Astrocyte of the hippocampus (primary cell): ENCODE data around the gene SLC17A7.

Experiments
- DNase-seq: peaks from one replicate; pipeline ENCODE4 v3.0.0; 2011; ENCODE audit warnings: low read depth, low spot score

Gene SLC17A7

DNA sequence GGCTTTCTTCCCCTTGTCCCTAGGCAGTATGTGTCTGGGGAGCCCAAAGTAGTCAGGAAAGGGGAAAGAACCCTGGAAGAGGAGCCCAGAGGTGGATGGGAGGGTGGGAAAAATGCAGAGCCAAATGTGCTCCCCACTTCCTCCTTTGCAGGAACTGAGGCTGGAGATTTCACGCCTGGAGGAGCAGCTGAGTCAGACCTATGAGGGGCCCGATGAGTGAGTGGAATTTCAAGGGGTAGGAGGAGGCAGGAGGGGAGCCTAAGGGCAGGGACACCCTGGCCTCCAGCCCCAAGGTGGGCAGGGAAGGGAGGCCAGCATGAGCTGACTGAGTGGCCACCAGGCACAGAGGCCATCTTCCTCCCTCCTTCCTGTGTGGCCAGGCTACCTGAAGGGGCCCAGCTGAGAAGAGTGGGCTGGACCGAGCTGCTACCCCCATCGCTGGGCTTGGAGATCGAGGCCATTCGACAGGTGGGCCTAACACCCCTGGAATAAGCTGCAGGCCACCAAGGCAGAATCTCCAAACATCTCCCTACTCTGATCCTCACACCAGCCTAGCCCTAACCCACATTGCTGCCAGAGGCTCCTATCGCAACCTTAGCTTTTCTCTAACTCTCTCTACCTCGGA lies 32.4 kb downstream of the SLC17A7 start:
- DNase-seq = no peak

DNA sequence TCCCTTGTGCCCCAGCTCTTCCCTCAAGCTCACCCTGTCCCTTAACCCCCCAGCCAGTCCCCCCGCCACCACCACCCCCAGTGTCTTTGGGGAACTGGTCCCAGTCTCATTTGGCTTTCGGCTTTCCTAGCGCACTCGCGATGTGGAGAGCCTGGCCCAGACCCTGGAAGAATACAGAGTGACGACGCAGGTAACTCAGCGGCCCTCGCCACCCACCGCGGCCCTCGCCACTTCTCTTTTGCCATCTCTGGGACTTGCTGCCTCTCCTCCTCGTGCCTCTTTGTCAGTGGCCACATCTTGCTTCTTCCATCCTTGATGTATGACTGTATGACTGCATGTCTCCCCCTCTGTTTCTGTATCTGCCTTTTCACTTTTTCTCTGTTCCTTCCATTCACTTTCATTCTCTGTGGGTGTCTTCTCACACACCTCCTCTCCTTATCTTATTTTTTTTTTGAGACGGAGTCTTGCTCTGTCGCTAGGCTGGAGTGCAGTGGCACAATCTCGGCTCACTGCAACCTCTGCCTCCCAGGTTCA lies 33.8 kb downstream of the SLC17A7 start:
- DNase-seq = no peak

DNA sequence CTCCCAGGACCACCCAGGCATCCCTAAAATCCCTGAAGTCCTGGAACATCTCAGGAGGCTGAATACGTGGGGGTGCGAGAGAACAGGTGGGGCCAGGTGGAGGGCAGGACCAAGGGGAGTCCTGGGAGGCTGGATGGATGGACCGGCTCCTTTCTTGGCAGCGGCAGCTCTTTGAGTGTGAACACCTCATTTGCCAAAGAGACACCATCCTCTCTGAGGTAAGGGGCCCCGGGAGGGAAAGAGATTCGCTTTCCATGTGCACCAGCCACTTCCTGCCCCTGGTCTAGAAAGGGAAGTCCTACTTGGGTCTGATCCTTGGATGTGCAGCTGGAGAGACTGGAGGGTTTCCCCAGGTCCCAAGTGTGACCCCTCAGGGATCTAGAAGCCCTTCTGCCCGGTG lies 34.2 kb downstream of the SLC17A7 start:
- DNase-seq = no peak

DNA sequence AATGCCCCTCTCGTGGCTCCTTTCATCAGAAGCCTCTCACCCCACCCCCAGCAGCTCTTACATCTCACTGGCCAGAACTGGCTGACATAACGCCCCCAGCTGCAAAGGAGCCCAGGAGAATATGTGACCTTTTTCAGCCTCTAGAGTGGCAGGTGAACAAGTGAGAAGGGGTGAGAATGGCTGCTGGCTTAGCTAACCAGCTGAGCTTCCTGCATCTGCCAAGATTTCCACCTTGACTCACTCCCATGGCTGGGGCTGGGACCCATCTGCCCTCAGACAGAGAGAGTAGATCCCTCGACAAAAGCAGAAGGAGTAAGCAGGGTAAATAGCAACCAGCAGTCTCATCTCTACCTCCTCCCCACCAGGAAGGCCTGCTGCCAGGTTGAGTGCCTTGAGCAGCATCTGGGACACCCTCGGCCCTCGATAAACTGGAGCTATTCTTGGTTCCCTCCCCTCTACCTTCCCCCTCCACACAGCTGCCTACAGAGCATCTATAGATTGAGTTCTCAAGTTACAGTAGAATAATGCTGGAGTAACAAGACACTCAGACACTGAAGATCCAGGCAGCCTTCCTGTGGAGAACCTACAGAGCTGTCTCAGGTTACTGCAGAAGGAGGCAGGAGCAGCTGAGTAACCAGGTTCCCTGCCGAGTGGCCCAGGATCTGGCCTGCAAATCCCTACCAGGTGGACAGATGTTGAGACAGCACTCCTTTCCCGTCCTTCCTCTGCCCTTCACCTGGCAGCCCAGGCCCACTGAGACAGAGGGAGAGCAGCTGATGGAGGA lies 37.7 kb downstream of the SLC17A7 start:
- no peak for DNase-seq

DNA sequence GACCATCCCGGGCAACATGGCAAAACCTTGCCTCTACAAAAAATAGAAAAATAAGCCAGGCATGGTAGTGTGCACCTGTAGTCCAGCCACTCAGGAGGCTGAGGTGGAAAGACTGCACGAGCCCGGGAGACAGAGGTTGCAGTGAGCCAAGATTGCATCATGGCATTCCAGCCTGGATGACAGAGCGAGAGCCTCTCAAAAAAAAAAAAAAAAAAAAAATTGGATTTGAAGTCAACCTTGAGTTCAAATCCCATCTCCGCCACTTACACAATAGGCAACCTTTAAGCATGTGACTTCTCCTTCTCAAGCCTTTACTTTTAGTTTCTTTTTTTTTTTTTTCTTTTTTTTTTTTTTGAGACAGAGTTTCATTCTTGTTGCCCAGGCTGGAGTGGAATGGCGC lies 41.3 kb downstream of the SLC17A7 start:
- DNase-seq = no peak

DNA sequence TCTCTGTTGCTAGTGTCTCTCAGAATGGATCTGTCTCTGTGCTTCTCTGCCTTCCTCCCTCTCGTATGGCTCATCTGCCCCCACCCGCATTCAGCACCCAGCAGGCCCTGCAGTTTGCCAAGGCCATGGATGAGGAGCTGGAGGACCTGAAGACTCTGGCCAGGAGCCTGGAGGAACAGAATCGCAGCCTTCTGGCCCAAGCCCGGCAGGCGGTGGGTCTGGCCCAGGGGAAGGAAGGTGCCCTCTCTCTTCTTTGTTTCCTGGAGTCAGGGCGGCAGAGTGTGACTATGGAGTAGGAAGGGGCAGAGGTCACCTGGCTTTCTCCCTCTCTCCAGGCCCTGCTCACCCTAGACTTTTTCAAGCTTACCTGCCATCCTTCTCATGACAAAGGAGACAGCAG lies 42.4 kb downstream of the SLC17A7 start:
- DNase-seq = no peak

DNA sequence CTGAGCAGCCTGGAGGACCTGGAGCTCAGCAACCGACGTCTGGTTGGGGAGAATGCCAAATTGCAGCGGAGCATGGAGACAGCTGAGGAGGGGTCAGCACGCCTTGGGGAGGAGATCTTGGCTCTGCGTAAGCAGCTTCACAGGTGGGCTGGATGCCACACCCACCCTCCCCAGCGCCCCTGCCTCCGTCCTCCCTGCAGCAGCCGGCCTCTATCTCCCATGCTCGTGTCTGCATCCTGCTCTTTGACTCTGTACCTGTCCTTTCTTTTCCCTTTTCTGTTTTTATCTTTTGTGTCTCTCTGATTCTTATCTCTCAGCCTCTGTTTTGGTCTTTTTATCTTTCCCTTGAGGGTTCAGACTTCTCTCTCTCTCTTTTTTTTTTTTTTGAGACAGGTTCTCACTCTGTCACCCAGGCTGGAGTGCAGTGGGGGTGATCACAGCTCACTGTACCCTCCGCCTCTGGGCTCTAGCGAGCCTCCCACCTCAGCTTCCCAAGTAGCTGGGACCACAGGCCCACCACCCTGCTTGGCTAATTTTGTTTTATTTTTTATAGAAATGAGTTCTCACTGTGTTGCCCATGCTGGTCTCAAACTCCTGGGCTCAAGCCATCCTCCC lies 43.2 kb downstream of the SLC17A7 start:
- no peak for DNase-seq

DNA sequence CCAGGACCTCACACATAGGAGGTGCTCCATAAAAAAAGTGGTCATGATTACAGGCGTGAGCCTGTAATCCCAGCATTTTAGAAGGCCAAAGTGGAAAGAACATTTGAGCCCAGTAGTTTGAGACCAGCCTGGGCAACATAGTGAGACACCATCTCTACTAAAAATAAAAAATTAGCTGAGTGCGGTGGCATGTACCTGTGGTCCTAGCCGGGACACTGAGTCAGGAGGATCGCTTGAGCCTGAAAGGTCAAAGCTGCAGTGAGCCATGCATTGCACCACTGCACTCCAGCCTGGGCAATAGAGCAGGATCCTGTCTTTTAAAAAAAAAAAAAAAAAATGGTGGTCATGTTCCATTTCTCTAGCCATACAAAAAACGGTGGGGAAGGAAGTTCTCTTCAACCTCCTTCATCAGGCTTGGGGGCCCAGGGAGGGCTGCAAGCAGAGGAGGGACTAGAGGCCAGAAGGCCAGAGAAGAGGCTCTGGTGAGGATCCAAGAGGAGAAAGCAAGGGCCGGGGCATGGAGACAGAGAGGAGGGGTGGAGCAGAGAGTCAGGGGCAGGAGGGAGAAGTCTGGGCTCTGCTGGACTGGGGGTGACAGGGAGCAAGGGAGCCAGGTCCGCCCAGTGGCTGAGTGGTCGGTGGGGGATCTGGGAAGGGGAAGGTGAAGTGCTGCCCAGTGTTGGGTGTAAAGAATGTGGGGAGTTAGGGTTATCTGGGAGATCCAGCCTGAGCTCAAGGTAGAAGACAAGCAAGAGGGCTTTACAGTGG lies 44.4 kb downstream of the SLC17A7 start:
- no peak for DNase-seq

DNA sequence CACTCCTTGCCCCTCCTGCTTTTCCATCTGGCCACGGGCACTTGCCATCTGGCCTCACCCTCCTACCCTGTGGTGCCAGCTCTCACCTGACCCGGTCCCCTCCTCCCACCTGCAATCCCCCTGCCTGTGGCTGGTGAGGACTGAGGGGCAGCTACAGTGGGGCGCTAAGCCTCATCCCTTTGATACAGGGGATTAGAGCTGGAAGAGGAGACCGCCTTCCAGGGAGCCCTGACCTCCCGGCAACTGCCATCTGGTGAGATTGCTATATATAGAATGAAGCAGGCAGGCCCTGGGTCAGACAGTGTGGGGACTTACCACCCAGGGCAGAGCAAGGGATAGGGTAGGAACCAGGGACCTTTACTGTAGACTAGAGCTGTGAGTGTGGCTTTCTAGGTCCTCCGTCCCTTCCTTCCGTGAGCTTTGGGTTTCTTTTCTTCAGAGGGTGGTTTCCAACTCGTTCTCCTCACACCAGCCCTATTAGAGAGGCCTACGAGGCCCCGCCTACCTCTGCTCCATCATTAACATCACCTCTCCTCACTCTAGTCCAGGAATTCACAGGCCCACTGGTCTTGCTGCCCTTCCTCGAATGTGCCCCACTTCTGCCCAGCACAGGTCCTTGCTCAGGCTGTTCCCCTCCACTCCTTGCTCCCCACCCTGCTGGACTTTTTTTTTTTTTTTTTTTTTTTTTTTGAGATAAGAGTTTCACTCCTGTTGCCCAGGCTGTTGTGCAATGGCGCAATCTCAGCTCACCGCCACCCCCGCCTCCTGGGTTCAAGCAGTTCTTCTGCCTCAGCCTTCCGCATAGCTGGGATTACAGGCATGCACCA lies 45.5 kb downstream of the SLC17A7 start:
- no peak for DNase-seq

DNA sequence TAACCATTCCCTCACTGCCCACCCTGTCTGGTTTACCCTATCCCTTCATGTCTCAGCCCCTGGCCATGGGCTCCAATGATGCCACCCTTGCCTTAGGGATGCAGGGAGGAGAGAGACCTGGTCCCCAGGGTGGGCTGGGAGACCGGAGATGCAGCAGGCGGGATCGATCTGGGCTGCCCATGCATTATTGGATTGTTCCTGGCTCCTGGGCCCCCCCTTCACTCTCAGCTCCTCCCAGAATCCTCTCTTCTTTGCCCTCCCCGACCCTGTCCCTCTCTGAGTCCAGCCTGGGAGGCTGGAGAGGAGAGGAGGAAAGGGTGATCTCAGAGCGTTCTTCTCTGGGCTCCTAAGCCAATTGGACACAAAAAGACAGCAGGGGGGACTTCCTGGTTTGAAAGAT lies 47.4 kb downstream of the SLC17A7 start:
- DNase-seq = no peak

DNA sequence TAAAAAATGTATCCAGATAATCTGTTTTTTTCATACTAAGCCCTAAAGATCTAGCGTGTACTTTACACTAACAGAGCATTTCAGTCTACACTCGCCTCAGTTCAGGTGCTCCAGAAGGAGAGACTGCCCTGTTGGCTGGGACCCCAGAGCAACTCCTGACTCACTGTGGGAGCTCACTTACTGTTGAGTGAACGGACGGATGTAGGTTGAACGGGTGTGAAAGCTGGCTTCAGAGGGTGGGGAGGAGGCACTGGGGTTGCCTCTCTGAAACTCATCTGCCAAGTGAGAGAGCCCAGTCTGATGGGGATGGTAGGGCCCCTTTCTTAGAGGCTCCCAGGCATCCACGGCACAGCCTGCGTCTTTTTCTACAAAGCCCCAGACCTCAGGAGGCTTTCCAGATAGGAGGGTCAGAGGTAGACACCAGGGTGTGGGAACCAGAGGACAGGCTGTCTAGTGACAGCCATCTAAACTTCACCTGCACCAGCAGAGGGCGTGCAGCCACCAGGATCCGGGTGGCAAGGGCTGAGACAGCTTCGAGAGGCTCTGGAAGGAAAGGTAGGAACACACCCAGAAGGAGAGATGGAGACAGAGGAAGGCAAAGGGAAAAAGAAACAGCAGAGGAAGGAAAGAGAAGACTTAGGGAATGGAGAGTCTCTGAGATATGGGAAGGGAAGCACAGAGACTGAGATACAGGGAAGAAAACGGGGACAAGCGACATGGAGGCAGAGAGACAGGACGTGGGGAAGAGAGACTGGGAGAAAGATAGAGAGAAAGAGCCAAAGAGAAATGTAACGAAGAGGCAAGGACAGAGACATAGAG lies 49.5 kb downstream of the SLC17A7 start:
- DNase-seq = peak; percentile 87

DNA sequence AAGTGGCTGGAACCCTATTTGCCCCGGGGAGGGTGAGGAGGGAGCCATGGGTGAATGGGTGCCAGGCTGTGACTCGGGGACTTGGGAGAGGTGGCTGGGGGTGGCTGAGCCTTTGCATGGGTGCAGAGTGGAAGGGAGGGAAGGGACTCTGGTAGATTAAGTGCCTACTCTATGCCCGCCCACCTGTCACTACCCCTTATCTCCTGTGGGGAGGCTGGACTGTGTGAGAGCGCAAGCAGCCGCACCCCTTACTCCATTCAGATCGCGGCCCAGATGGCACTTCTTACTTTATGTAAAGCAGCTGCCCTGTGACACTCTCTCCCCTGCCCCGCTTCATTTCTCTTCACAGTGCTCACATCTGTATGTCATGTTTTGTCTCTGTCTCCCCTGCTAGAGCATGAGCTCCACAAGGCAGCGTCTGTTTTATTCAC lies 50.4 kb downstream of the SLC17A7 start:
- no peak for DNase-seq

DNA sequence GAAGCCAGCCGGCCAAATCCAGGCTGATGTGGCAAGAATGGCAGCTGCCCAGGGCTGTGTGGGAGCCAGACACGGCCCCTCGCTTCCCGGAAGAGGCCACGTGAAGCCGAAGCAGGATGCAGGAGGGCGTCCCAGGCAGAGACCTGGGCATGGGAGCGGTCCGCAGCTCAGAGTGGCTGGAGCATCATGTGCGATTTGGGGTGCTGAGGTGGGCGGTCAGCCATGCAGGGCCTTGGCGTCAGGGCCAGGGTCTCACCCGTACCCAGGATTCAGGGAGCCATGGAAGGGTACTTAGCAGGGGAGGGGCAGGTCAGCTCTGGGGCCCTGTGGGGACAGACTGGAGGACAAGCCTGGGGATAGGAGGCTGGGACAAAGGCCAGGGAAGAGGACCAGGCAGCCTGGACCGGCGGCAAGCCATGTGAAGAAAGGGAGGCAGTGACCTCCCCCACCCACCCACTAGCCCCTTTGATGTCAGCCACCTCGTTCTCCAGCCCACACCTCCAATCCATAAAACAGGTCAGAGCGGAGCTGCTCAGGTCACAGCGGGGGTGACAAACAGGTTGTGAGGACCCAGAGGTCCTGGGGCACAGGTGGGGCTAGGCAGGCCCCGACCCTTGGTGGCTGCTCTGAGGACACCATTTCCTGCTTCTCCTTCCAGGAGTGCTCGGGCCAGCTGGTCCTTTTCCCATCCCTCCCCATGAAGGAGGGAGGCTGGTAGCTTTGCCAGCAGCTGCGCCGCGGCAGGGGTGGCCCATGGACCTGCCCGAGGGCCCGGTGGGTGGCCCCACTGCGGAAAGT lies 51.0 kb downstream of the SLC17A7 start:
- no peak for DNase-seq

DNA sequence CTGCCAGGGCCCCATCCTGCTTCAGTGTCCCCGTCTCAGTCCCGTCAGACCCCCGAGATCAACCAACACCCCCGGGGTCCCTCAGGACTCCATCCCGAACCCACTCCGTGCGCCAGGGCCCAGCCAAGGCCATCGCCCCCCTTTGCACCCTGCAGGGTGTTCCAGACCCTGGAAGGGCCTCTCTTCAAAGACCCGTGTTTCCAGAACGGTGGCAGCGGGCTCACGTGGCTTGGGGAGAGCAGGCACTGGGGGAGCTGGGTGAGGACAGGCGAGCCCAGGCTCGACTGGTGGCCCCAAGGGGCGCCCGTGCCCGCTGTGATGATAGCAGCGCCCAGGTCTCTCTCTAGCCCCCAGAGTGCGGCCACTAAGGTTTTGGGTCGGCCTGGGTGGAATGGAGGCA lies 51.9 kb downstream of the SLC17A7 start:
- no peak for DNase-seq

DNA sequence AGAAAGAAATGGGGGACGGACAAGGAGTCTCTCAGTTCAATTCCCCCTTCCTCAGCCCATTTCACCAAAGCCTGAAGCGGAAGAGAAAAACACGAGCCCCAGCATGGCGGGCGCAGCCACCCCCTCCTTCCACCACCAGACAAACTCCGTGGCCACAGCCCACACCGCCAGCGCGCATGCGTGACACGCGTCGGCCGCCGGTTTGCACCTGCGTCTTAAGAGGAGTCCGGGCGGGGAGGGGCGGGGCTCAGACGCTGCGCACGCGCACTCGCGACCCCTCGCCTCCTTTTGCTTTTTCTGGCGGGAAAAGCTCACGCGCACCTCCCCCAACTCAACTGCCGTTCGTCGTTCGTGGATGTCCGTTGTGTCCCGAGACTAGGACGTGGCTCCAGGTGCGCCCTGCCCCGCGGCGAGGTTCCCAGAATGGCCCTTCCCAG lies 53.4 kb downstream of the SLC17A7 start, which contains the start of gene KASH5:
Gene KASH5, plus strand, starts transcription at position 314 of the 437 bp plus-strand sequence. CDS start 2,635 bp downstream, outside the sequence.
- DNase-seq = peak; percentile 16

DNA sequence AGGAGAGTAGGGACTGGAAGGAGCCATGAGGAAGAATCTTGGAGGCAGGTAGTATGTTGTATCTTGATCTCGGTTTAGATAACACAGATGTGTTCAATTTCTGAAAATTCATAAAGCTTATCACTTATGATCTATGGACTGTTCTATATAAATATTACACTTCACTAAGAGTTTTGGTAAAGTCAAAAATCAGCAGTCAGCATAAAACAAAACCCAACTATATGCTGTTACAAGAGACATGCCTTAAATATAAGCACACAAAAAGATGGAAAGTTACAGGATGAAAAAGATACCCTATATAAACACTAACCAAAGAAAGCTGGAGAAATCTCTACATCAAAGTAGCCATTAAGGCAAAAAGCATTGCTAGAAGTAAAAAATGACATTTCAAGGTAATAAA lies 57.7 kb downstream of the SLC17A7 start:
- no peak for DNase-seq

DNA sequence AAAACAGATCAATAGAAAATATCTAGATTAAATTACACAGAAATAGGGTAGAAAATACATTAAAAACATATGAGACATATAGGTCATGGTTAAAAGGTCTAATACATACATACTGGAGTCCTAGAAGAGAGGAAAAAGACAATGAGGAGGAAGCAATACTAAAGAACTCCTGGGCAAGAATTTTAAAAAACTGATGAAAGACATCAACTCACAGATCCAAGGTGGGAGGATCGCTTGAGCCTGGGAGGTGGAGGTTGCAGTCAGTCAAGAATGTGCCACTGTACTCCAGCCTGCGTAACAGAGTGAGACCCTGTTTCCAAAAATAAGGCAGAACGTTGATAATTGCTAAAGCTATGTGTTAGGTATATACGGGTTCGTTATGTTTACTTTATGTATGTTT lies 58.7 kb downstream of the SLC17A7 start:
- DNase-seq = no peak

DNA sequence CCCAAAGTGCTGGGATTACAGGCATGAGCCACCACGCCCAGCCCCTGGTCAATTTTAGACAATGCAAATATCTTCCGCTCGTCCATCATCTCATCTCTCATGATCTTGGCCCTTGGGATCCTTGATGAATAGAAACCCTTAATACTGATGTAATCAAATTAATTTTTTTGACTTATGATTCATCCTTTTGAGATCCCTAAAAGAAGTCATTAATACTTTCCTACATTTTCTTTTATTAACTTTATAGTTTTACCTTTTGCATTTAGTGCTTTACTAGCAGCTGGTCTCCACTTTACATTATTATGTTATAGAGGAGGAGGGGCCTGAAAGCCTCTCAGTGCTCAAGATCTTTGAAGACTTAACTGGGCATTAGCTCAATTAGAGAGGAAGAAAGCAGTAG lies 60.9 kb downstream of the SLC17A7 start:
- DNase-seq = no peak
